GM18861 (cell line): Measurements from ENCODE around the gene GTPBP6.
A peak's percentile ranks its signal among the peaks of the same experiment; 100 is the strongest.
"Not testable (repeated sequence)": the region's sequence is repeated elsewhere in the genome, so short reads cannot be mapped to it uniquely, and the experiment has no call there.

Experiments
- ATAC-seq: cut with Tn5 transposase; IDR thresholded peaks from one replicate; pipeline ENCODE4 v1.9.1; 2021; ENCODE audit not compliant: unreplicated experiment

GTPBP6 gene

DNA sequence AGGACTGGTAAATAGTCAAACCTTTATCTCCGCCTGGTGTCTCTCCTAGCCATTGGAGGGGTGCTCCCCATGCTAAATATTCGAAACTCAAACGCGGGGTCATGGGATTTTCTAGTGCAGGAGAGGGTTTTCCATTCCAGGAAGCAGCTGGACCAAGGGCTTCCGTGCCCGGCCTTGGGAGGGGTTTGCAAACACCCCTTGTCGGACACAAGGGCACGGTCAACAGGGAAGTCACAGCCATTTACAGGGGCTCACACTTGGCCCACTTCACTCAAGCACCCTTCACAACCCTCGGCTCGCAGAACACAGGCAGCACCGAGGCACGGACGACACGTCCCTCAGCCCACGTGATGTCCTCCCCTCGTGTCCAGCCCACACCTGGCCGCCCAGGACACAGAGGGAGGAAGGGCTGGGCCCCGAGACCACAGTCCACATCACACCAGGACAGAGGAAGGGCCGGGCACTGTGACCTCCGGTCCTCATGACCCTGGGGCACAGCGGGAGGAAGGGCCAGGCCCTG, 47.7 kb downstream of the GTPBP6 start:
- ATAC-seq = no peak

DNA sequence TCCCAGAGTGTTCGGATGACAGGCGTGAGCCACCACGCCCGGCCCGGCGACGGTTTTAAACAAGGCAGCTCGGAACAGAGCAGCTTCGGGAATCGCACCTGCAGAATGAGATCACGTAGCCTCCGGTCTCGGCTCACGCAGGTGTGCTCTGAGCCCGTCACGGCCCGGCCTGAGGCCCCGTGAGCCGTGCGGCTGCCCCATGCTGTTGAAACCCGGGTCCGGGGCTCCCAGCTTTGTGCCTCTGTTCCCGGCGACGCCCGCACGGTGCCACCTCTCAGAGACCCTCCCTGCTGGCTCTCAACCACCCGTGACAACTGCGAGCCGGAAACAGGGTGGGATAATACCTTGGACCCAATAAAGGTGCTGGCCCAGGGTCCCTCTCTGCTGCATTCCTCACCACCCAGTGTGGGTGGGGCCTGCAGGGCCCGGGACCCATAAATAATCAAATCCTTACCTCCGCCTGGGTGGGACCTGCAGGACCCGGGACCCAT, 50.8 kb downstream of the GTPBP6 start:
- no peak for ATAC-seq

DNA sequence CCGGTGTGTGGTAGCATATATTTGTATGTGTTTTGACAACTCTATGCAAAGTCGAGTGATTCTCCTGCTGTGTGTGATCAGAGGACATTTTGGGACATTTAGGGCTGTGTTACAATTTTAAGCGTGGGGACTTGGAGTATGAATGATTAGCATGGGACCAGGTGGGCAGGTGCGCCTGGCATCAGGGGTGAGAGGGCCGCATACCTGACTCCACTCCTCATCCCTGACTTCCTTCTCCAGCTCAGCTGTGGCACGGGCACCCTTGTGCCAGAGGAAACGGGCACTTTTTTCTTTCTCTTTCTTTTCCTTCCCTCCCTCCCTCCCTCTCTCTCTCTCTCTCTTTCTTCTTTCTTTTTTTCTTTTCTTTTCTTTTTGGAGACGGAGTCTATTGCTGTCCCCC, 53.1 kb downstream of the GTPBP6 start:
- ATAC-seq = no peak

DNA sequence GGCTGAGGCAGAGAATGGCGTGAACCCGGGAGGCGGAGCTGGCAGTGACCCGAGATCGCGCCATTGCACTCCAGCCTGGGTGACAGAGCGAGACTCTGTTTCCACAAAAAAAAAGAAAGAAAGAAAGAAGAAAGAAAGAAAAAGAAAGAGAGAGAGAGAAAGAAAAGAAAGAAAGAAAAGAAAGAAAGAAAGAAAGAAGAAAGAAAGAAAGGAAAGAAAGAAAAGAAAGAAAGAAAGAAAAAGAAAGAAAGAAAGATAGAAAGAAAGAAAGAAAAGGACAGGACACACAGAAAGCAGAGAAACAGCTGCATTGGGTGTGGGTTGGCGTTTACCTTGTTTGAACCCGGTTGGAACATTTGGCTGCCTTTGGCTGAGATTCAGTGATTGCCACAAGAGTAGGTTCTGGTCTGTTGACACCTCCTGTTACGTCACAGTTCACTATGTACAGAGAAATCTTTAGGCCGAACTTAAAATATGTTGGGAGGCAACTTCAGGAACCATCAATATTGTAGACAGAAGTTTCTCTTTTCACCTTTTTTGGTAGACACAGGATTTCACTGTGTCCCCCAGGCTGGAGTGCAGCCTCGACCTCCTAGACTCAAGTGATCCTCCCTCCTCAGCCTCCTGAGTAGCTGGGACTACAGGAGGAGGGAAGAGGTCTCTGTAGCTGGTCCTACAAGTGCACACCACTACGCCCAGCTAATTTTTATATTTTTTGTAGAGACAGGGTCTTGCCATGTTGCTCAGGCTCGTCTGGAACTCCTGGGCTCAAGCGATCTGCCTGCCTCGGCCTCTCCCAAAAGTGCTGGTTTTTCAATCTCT, 53.8 kb downstream of the GTPBP6 start:
- no peak for ATAC-seq

DNA sequence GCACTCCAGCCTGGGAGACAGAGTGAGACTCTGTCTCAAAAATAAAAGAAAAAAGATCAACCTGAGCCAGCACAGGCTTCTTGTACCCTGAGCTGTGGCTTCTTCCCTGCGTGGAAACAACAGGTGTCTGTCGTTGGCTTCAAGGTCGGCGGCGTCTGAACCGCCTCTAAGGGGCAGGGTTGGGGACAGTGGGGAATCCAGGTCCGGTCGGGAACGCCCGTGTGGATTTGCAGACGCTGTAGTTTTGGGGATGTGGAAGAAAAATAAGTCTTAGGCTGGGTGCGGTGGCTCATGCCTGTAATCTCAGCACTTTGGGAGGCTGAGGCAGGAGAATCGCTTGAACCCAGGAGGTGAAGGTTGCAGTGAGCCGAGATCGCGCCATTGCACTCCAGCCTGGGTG, 54.6 kb downstream of the GTPBP6 start:
- ATAC-seq = not testable (repeated sequence)

DNA sequence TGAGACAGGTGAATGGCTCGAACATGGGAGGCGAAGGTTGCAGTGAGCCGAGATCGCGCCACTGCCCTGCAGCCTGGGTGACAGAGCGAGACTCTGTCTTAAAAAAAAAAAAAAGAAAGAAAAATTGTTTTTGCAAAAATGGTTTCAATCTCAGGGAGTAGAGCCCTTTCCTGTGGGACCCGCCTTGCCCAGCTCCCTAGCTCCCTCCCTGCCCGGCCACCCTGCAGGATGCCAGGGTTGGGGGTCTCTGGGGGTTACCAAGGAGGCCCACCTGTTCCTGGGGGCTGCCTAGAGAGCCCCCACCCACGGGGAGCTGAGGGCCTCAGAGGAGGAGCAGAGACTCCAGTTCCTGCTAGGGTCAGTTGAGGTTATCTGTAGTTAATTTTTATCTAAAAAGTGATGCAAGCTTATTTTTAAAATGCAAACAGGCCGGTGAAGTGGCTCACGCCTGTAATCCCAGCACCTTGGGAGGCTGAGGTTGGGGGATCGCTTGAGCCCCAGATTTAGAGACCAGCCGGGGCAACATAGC, 56.2 kb downstream of the GTPBP6 start:
- ATAC-seq = peak; percentile 92

DNA sequence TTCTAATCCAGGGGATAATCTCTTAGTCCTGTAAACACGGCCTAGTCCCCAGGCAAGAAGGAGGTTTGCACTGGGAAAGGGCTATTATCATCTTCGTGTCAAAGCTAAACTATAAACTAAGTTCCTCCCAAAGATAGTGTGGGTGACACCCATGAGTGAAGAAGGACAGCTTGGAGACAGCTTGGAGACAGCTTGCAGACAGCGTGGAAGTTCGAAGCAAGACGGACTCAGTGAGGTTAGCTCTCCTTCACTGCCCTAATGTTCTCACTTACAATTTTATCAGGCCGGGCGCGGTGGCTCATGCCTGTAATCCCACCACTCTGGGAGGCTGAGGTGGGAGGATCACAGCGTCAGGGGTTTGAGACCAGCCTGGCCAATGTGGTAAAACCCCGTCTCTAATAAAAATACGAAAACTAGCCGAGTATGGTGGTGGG, 56.7 kb downstream of the GTPBP6 start:
- ATAC-seq = no peak

DNA sequence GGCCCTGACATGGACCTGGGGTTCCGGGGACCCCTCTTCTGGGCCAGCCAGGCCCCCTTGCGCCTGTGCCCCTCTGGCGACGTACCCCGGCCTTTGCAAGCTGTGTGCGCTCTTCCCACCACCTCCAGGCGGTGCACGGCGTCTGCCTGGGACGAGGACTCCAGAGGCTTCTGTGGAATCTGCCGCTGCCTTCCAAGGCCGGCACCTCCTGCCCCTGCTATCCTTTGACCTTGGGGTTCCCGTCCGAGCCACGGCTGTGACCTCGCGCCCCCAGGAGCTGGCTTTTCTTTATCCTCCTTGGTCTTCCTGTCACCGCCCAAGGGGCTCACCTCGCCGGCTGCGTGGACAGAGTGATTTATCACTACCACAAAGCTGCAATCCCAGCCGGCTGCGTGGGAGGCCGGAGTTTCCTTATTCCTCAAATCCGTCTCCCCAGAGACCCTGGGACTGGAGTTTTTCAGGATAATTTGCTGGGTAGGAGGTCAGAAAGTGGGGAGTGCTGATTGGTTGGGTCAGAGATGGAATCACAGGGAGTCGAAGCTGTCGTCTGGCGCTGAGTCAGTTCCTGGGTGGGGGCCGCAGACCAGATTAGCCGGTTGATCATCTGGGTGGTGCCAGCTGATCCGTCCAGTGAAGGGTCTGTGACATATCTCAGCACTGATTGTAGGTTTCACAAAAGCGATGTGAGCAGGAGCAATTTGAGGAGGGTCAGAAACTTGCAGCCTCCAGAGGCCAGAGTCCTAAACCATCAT, 57.3 kb downstream of the GTPBP6 start:
- ATAC-seq = no peak

DNA sequence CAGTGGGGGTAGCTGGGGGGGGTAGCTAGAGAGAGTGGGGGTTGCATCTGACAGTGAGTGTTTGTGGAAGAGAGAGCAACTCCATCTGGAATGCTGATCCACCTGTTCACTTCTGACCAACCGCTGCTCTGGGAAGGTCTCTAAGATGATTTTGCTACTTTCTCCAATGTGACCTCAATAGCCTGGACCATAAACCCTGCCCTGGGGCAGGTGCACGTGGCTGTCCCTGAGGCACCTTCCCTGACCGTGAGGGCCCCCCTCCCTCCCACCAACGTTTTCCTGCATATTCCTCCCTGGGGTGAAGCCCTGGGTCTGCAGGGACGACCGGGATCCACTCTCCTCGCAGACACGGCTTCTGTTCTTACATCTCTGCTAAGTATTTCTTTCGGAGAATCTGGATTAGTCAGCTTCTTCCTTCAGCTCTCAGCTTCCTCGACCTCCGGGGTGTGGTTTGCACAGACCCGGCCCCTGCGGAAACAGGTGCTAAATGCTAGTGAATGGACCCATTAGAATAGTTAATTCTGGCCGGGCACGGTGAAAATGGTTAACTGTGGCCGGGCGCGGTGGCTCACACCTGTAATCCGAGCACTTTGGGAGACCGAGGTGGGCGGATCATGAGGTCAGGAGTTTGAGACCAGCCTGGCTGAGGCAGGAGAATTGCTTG, 58.8 kb downstream of the GTPBP6 start:
- no peak for ATAC-seq

DNA sequence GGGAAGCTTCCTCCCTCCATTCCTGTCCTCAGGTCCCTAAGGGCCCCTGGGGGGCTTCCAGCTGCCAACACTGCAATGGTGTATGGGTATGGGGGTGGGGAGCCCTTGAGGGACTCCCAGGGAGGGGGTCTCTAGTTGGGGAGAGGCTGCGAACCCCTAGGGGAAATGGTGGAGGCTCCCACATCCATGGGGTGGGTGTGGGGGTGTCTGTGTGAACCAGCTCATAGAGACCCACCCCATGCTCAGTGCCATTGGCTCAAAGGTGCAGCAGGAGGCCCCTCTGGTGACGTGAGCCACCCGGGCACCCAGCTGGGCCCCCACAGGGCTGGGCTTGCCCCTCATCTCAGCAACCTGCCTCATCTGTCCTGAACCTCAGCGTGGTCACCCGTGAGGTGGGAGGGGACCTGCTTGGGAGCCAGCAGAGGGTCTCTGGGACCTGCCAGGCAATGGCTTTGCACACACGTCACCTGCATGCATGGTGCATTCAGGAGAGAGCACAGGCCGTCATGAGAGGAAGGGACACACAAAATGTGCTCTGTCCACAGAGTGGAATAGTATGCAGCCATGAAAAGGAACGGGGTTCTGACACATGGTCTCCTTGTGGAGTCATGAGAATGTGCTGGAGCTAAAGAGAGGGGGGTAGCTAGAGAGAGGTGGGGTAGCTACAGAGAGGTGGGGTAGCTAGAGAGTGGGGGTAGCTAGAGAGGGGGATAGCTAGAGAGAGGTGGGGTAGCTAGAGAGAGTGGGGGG, 60.1 kb downstream of the GTPBP6 start:
- no peak for ATAC-seq

DNA sequence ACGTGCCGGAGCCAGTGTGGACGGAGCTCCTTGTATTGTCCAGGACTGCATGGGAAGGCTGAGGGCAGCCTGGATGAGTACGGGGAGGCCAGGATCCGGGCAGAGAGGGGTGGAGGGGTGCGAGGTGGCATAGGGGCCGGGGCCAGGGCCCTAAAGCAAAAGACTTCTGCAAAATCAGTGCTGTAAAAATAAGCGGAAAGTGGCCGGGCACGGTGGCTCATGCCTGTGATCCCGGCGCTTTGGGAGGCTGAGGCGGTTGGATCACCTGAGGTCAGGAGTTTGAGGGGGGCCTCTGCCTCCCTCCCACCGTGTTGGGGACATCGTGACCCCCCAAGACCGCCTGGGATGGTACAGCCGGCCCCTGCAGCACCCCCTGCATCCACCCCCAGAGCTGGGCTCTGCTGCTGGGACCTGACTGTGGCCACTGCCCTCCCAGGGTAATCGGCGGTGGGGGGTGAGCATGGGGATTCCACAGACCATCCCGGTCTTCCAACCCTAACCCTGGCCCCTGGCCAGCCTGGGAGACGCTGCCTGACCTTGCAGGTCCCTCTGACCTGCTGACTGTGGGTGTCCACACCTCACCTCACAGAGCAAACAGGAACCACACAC, 60.8 kb downstream of the GTPBP6 start:
- no peak for ATAC-seq

DNA sequence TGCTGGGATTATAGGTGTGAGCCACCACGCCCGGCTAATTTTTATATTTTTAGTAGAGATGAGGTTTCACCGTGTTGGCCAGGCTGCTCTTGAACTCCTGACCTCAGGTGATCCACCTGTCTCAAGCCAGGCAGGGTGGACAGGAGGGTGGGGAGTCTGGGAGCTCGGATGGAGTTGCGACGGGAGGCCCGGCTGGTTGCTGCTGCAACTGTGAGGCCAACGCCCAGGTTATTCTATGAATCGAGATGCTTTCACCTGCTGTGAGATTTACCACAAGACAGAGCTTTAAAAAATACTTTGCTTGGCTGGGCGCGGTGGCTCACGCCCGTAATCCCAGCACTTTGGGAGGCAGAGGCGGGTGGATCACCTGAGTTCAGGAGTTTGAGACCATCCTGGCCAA, 61.5 kb downstream of the GTPBP6 start:
- ATAC-seq = not testable (repeated sequence)

DNA sequence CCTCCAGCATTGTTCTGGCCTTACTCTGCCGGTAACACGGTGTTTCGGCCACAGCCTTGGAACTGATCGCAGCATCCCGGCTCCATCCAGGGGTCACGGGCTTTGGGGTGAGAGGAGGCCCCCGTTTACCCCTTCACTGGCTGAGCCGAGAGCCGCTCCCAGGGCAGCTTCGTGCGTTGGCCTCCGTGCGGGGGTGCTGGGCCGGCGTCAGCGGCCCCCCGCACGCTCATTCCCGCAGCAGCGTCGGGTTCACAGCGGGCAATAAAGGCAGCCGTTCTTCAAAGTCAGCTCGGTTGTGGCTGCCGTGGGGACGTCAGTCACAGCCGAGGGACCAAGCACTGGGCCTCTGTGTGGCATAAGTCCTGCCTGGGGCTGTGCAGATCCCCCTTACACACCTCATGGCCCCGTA, 62.7 kb downstream of the GTPBP6 start:
- no peak for ATAC-seq
